B cell (primary cell): ENCODE data around the gene HOXA4. TPM values are rescaled to one million over a fixed set of nuclear protein-coding genes. Genes with fewer than 3 reads are reported as not detected.

ENCODE experiments used
- ATAC-seq: fragments of 200-7000 bp; cut with Tn5 transposase; one replicate; pipeline ENCODE4 v1.10.0; 2021; ENCODE audit warnings: low read depth, mild to moderate bottlenecking, moderate number of reproducible peaks, moderate library complexity
- CTCF ChIA-PET: fragments of 350-600 bp; sonication (Branson Sonifier 250); formaldehyde crosslinking; loops from one replicate; lab custom pipeline; 2021; ENCODE audit warnings: antibody characterized with exemption, inconsistent platforms; lab: Charles Lee
- POLR2A ChIA-PET: fragments of 350-600 bp; sonication (Branson Sonifier 250); formaldehyde crosslinking; loops from one replicate; lab custom pipeline; 2021; ENCODE audit warnings: antibody characterized with exemption; lab: Charles Lee
- DNase-seq: peaks from one replicate; pipeline ENCODE4 v3.0.0; 2013
- H2AFZ ChIP-seq: 2 replicates; pipeline ENCODE4 v1.6.1; 2012; ENCODE audit warnings: mild to moderate bottlenecking, low read depth, low read length; ENCODE audit not compliant: insufficient read depth, poor library complexity, severe bottlenecking
- H3K27ac ChIP-seq, 2 donors: 1 replicate in 1 of 2; 2 replicates in 1 of 2; pipeline ENCODE4 v1.5.1; 2012 to 2013; ENCODE audit warnings: low read length in 2 of 2, mild to moderate bottlenecking in 2 of 2, moderate library complexity in 1 of 2
- H3K27me3 ChIP-seq, 4 experiments: fragments of 200-600 bp in 1 of 4; sonication (generic) in 1 of 4; replicated peaks in 1 of 4; 1 replicate in 2 of 4; 2 replicates in 2 of 4; pipeline versions ENCODE4 v1.6.1 to v1.7.0; 2013 to 2016; ENCODE audit warnings: low read length in 3 of 4, mild to moderate bottlenecking in 2 of 4, mixed read lengths in 1 of 4, moderate library complexity in 1 of 4; ENCODE audit not compliant: insufficient read depth in 4 of 4, control insufficient read depth in 3 of 4; ENCODE audit errors: control extremely low read depth in 1 of 4
- H3K36me3 ChIP-seq, 2 experiments: replicated peaks in 1 of 2; 1 replicate in 1 of 2; 2 replicates in 1 of 2; pipeline versions ENCODE4 v1.6.1 to v1.7.1; 2013; ENCODE audit warnings: low read length in 1 of 2; ENCODE audit not compliant: insufficient read depth in 2 of 2, control insufficient read depth in 1 of 2; ENCODE audit errors: control extremely low read depth in 1 of 2, extremely low read depth in 1 of 2
- H3K4me1 ChIP-seq, 2 donors: fragments of 200-600 bp in 1 of 2; sonication (generic) in 1 of 2; 1 replicate in 1 of 2; 2 replicates in 1 of 2; pipeline versions ENCODE4 v1.5.1 to v1.6.1; 2013 to 2017; ENCODE audit warnings: low read length in 2 of 2; ENCODE audit not compliant: control insufficient read depth in 2 of 2, insufficient read depth in 2 of 2
- H3K4me2 ChIP-seq: replicated peaks from 2 replicates; pipeline ENCODE3; 2012; ENCODE audit warnings: mild to moderate bottlenecking, low read depth, low read length; ENCODE audit not compliant: poor library complexity, severe bottlenecking
- H3K4me3 ChIP-seq, 5 experiments: fragments of 200-600 bp in 1 of 5; sonication (generic) in 1 of 5; 1 replicate in 3 of 5; 2 replicates in 2 of 5; pipeline versions ENCODE4 v1.5.1 to v1.7.0; 2011 to 2016; ENCODE audit warnings: low read length in 4 of 5, mild to moderate bottlenecking in 4 of 5, low read depth in 2 of 5, control low read depth in 1 of 5, moderate library complexity in 1 of 5; ENCODE audit not compliant: insufficient read depth in 1 of 5; ENCODE audit errors: control extremely low read depth in 1 of 5, extremely low read depth in 1 of 5
- H3K79me2 ChIP-seq: fragments of 200-600 bp; sonication (generic); one replicate; pipeline ENCODE4 v1.6.0; 2016; ENCODE audit warnings: low read length; ENCODE audit not compliant: control insufficient read depth, insufficient read depth
- H3K9ac ChIP-seq: fragments of 200-600 bp; sonication (generic); 2 replicates; pipeline ENCODE4 v1.6.1; 2017; ENCODE audit warnings: mild to moderate bottlenecking, low read length, moderate library complexity
- H3K9me3 ChIP-seq, 3 donors: one replicate each; pipeline versions ENCODE4 v1.6.1 to v1.7.1; 2013; ENCODE audit warnings: low read length in 2 of 3; ENCODE audit not compliant: control insufficient read depth in 2 of 3, insufficient read depth in 1 of 3; ENCODE audit errors: control extremely low read depth in 1 of 3
- H4K20me1 ChIP-seq: 2 replicates; pipeline ENCODE4 v1.6.0; 2012; ENCODE audit warnings: mild to moderate bottlenecking, low read length; ENCODE audit not compliant: insufficient read depth, control insufficient read depth, poor library complexity, severe bottlenecking
- H3K27ac Mint-ChIP-seq: one replicate; pipeline ENCODE4 v1.8.0; 2021; ENCODE audit warnings: mixed read lengths
- H3K27me3 Mint-ChIP-seq: one replicate; pipeline ENCODE4 v1.8.0; 2021; ENCODE audit warnings: mixed read lengths
- H3K4me1 Mint-ChIP-seq: one replicate; pipeline ENCODE4 v1.8.0; 2021; ENCODE audit warnings: mixed read lengths
- H3K4me3 Mint-ChIP-seq: one replicate; pipeline ENCODE4 v1.8.0; 2021; ENCODE audit warnings: mixed read lengths
- H3K9me3 Mint-ChIP-seq: one replicate; pipeline ENCODE4 v1.8.0; 2022; ENCODE audit warnings: mixed read lengths; ENCODE audit not compliant: insufficient read depth
- EZH2 ChIP-seq: IDR thresholded peaks from 2 replicates; pipeline ENCODE4 v1.6.1; 2012; ENCODE audit warnings: borderline replicate concordance, low read depth, mild to moderate bottlenecking, moderate library complexity, low read length; ENCODE audit not compliant: insufficient read depth, poor library complexity, severe bottlenecking
- WGBS: methylation state at CpG from one replicate; pipeline ENCODE4 v1.1.5; 2013; ENCODE audit warnings: missing lambda C conversion rate; ENCODE audit not compliant: insufficient coverage; 5-methylcytosine and 5-hydroxymethylcytosine counted together
- intact Hi-C: fragments of 100-400 bp; cut with micrococcal nuclease; formaldehyde crosslinking; loops from one replicate; pipeline ENCODE4 v1.10.0; 2022
- polyA plus RNA-seq: library from polyadenylated mRNA; depleted of rRNA; stranded (reverse); fragments of >200 nt; gene quantifications from 2 replicates; pipeline ENCODE4 v1.2.3, GENCODE V29; 2012
- total RNA-seq, 2 donors: library from RNA; stranded (reverse); fragments of 120-200 nt in 1 of 2; gene quantifications; 1 replicate in 1 of 2; 2 replicates in 1 of 2; pipeline versions ENCODE4 v1.2.3 to v1.2.4, GENCODE V29; 2013 to 2022
- TF ChIP-seq, protein P1 (sequence below): fragments of 200-600 bp; IDR thresholded peaks from one replicate; pipeline ENCODE4 v1.8.0; 2022; ENCODE audit warnings: antibody characterized with exemption, mild to moderate bottlenecking

Gene HOXA4
- total and polyA plus RNA-seq, 2 donors (not counting 1 experiment from before 2014, with no cell fraction given), result 0.30 TPM; not detected in 1

DNA sequence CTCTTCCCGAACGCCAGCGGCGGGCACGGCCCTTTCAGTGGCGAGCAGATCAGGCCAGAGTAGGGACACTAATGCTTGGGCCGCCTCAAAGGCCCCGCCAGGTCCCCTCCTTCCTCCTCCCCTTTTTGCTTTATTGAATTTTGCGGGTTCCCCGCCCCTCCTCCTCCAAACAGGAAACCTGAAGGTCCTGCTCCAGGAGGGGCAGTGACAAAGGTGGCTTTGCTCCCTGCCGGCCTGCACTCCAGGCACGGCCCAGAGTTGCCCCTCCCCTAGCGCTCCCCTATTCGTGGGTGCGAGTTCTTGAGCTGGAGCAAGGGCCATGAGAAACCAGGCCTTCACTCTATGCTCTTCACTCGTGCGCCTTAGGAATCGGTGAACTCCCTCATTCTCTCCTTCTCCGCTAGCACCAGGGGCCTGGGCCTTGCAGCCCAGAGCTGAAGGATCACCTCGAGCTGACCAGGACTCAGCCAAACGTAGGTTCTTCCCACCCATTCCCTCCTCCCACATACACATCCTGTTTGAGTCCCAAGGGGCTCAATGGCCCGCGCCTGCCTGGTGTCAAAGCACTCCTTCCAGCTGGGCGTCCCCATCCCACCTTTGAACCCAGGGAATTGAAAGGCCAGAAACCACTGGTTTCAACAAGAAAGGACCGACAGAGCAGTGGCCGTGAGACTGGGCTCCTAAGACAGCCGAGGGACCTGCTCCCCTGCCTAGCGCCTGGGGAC lies 17.6 kb upstream of the HOXA4 start:
- peak overlapping the region; percentile 80 for H3K4me3 Mint-ChIP-seq

More for the DNA sequence above, 17.6 kb upstream of the HOXA4 start:
- WGBS, result 4% methylated on average over 28 of the region's 28 CpGs
- Histone ChIP-seq H4K20me1 (peaks cover 7% of the 10 kb centered on the region), H3K4me3 (peak overlapping the region in 3 of 5 experiments; percentile 2 to 30 (median 27)), H3K27ac (no peak overlapping the region), H3K36me3 (no peaks in the 10 kb centered on the region), H3K4me1 (peaks cover 48 to 55% of the 10 kb centered on the region in 2 donors), H3K79me2 (no peaks in the 10 kb centered on the region), H3K27me3 (peaks cover 0 to 92% (median 67%) of the 10 kb centered on the region in 4 experiments), H3K4me2 (peak overlapping the region; percentile 69), H2AFZ (no peak overlapping the region), H3K9ac (peak overlapping the region; percentile 50), H3K9me3 (peaks cover 0 to 82% (median 0%) of the 10 kb centered on the region in 3 donors)
- no peaks in the 10 kb centered on the region for H3K9me3 Mint-ChIP-seq
- intact Hi-C loops, result no loop called here
- H3K4me1 Mint-ChIP-seq, result peaks cover 33% of the 10 kb centered on the region
- ChIA-PET CTCF (interaction anchor here (0.7 to 6.9 kb wide), 11 partner anchors 14 to 752 kb away, joined by 3 to 52 read pairs (median 4); no protein-coding TSS in a partner anchor), POLR2A (interaction anchor here (0.6 kb wide), 1 partner anchor 1289 kb away, joined by 6 read pairs; no protein-coding TSS in a partner anchor)
- H3K27ac Mint-ChIP-seq, result peak overlapping the region; percentile 20
- H3K27me3 Mint-ChIP-seq, result peaks cover 62% of the 10 kb centered on the region
- DNase-seq, result peak; percentile 35
- ATAC-seq, result no peak
- TF ChIP-seq EZH2, result no peak
- TF ChIP-seq, protein P1, sequence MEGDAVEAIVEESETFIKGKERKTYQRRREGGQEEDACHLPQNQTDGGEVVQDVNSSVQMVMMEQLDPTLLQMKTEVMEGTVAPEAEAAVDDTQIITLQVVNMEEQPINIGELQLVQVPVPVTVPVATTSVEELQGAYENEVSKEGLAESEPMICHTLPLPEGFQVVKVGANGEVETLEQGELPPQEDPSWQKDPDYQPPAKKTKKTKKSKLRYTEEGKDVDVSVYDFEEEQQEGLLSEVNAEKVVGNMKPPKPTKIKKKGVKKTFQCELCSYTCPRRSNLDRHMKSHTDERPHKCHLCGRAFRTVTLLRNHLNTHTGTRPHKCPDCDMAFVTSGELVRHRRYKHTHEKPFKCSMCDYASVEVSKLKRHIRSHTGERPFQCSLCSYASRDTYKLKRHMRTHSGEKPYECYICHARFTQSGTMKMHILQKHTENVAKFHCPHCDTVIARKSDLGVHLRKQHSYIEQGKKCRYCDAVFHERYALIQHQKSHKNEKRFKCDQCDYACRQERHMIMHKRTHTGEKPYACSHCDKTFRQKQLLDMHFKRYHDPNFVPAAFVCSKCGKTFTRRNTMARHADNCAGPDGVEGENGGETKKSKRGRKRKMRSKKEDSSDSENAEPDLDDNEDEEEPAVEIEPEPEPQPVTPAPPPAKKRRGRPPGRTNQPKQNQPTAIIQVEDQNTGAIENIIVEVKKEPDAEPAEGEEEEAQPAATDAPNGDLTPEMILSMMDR, result no peak
